H1 (cell line): ENCODE data around the gene CDK15. TPM values are rescaled to one million over a fixed set of nuclear protein-coding genes. Genes with fewer than 3 reads are reported as not detected.

Experiments
- BACH1 ChIP-seq: IDR thresholded peaks from 2 replicates; pipeline ENCODE4 v1.6.1; 2012; ENCODE audit warnings: low read length, improper control_type of control experiment
- SIN3A ChIP-seq, 2 experiments: IDR thresholded peaks in 1 of 2; conservative IDR thresholded peaks in 1 of 2; 2 replicates each; pipeline ENCODE4 v1.6.1; 2011 to 2012; ENCODE audit warnings: low read length in 2 of 2, improper control_type of control experiment in 1 of 2, low read depth in 1 of 2, mild to moderate bottlenecking in 1 of 2
- SUZ12 ChIP-seq: fragments of 200-600 bp; sonication (generic); IDR thresholded peaks from 2 replicates; pipeline ENCODE4 v1.6.1; 2012; ENCODE audit warnings: mild to moderate bottlenecking, inconsistent platforms, low read length, moderate library complexity, mixed read lengths
- polyA plus RNA-seq, 7 experiments: library from polyadenylated mRNA; depleted of rRNA in 3 of 7; stranded (reverse) in 5 of 7; unstranded in 2 of 7; fragments of >200 nt in 5 of 7; fragments of 200-250 nt in 2 of 7; gene quantifications; 1 replicate in 5 of 7; 2 replicates in 1 of 7; 4 replicates in 1 of 7; pipeline versions ENCODE4 v1.2.1 to v1.2.3, GENCODE V29; 2011 to 2013; ENCODE audit warnings: missing spikeins in 2 of 7, mixed read lengths in 2 of 7
- total RNA-seq: library from RNA; stranded (reverse); fragmentation: NEBNext Ultra II Directional; extraction: Animal tissue kit (Norgen Biotek cat#: 25700); gene quantifications from 2 replicates; pipeline ENCODE4 v1.2.1, GENCODE V29; 2021

The CDK15 gene
- total and polyA plus RNA-seq, 2 of the 8 experiments (the other 6 are each of a cell fraction or from before 2014, with no cell fraction given): 0.03 TPM; not detected in 1

- no peak for TF ChIP-seq SIN3A (conservative IDR thresholded peaks at IDR 0.05 in 1 of 2, IDR thresholded peaks at IDR 0.05 in 1 of 2; ENCODE audit: low read depth in 1 of 2, low read length in 2 of 2)
- no peak for TF ChIP-seq BACH1
- TF ChIP-seq SUZ12: no peak
- TF ChIP-seq, all 59 proteins: peak for 0
Measured at GRCh38 chr2:201857326-201857725, 51.0 kb downstream of the CDK15 start (continued).
